GM21723 (cell line): ENCODE results near the gene OR9A2.

Experiments used
- ATAC-seq: cut with Tn5 transposase; IDR thresholded peaks from one replicate; pipeline ENCODE4 v1.9.1; 2021; ENCODE audit warnings: mild to moderate bottlenecking, moderate library complexity; ENCODE audit not compliant: unreplicated experiment

The OR9A2 gene

DNA sequence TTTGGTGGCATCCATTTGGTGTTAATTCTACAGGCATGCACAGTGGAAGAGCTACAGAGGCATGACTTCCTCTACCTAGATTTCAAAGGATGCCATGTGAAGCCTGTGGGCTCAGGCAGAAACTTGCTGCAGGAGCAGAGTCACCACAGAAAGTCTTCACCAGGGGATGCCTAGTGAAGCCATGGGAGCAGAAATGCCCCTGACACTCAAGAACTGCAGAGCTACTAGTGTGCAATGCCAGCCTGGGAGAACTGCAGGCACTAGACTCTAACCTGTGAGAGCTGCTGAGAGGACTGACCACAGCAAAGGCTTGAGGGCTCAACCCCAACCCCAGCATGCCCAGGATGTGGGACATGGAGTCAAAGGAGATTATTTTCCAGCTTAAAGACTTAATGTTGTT, 3.9 kb downstream of the OR9A2 start:
- no peak for ATAC-seq

DNA sequence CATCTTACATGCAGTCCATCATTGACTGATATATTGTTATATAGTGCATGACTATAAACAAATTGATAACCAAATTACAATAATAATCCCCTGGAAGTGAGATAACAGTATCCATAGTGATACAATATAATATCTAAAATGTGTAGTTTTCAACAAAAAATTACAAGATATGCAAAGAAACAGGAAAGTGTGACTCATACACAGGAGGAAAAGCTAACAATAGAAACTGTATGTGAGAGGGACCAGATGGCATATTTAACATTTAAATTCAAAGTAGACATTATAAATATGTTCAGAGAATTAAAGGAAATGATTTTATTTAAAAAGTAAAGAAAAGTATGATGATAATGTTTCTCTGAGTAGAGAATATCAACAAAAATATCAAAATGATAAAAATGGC, 8.0 kb downstream of the OR9A2 start:
- no peak for ATAC-seq

DNA sequence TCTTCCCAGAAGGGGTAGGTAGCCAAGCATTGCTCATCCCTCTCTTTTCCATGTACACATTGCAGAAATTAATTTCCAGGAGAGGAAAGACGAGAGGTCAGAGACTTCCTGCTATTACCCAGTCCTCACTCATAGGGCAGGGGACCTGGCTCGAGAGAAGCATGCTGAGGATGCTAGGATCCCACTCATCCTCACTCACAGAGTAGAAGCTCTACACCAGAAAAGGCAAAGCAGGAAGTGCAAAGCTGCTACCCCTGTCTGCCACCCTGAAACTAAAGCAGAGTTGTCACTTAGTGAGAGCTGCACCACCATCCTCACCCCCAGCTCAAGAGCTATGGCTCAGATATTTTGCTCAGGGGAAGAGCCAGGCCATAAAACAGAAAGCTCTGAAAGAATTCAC, 9.9 kb downstream of the OR9A2 start:
- no peak for ATAC-seq

DNA sequence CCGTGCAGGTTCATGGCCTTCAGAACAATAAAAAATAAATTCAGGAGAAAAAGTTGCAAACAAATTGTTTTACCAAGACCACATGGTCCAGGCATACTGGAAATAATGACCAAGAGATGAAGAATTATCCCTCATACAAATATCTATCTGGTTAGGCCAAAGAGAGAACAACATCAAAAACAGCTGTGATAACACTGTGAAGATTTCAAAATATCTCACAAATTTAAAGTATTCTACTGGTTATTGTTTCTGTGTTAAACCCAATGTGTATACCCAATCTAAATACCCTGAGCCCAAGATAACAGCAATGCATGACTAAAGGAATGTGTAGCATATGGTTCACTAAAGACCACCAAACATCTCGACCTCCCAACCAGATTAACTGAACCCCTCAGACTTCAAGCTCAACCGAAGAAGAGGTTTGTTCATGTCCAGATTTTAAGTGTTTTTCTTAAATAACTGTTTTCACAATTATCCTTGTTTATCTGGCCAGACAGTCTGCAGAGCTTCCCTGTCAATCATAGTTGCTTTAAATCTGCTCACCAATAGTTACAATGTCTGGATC, 10.9 kb downstream of the OR9A2 start:
- ATAC-seq: no peak

DNA sequence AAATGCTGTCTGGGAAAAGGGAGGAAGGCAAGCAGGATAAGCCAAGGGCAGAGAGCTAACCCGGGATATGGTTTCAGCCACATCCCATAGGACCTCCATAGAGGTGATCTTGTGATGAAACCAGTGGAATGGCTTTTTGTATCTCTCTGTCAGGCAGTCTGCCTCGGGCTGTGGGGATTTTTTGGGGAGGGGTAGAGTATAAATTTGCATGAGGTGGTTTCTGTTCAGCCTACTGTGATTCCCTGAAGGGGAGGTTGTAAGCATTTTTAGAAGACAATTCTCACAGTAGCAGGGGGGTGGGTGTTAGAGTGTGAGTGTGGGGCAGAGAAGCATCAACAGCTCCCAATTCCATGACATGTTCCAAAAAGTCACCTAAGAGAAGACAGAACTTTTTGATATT, 11.8 kb downstream of the OR9A2 start:
- ATAC-seq: peak; percentile 95

DNA sequence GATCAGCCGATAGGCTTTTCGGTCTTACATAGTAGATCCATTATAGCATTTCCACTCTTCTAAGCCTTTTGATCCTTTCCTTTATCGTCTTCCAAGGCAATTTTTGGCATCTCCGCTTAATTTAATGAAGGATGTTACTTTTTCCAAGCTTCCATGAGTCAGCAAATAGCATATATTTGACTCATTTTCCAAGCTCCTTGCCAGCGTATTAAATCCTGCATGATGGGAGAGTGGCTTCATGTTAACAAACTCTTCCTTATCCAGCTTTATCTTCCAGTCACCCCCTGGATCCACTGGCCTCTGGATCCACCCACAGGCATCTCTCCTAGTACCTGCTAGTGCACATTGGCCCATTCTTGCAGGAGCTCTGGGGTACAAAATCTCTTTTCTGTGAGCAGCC, 13.0 kb downstream of the OR9A2 start:
- no peak for ATAC-seq

DNA sequence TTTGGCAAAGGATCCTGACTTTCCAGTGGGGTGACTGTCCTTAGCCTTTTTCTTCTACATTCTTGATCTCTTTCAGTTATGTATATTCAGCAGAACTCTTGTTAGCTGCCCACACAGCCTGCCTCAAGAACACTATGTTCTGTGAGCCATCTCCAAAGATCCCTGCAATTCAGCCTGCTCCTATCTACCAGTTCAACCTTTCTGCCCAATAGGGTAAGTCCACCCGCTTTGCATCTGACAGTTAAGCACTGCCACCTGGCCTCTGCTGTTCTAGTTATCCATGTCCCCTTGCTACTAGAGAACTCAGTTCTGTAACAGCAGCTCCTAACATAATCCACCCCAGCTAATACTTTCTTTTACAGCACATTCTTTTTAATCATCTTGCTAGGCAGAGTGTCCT, 13.5 kb downstream of the OR9A2 start:
- no peak for ATAC-seq

DNA sequence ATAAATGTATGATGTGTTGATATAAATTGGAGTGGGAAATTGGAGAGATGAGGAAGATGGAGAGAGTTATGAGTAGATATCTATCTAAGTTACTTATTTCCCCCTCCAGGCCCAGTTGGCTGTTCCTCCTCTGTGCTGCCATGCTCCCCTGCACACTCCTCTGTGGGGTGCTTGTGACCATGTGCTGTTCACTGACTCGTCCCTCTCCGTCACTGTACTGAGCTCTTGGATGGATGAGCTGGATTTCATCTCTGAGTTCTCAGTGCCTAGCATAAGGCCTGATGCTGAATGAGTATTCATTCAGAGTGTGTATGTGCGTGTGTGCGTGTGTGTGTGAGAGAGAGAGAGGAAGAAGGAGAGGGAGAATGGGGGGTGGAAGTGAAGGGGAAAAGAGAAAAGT, 14.5 kb downstream of the OR9A2 start:
- ATAC-seq: no peak

DNA sequence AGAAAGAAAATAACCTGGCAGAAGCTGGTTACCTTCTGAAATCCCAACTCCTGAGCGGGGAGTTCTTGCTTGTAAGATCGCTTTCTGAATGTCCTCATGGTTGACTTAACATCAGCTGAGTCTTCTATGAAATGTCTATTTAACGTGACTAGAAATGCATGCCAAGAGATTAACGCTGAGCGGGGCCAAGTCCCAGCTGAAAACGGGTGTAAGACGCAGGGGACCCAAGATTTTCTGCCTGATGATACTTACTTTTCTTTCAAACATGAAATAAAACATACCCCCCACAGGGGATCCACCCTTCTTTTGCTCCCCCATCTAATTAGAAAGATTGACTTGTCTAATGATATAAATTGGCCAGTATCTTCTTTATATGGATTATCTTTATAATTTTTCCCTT, 14.9 kb downstream of the OR9A2 start:
- ATAC-seq: no peak

DNA sequence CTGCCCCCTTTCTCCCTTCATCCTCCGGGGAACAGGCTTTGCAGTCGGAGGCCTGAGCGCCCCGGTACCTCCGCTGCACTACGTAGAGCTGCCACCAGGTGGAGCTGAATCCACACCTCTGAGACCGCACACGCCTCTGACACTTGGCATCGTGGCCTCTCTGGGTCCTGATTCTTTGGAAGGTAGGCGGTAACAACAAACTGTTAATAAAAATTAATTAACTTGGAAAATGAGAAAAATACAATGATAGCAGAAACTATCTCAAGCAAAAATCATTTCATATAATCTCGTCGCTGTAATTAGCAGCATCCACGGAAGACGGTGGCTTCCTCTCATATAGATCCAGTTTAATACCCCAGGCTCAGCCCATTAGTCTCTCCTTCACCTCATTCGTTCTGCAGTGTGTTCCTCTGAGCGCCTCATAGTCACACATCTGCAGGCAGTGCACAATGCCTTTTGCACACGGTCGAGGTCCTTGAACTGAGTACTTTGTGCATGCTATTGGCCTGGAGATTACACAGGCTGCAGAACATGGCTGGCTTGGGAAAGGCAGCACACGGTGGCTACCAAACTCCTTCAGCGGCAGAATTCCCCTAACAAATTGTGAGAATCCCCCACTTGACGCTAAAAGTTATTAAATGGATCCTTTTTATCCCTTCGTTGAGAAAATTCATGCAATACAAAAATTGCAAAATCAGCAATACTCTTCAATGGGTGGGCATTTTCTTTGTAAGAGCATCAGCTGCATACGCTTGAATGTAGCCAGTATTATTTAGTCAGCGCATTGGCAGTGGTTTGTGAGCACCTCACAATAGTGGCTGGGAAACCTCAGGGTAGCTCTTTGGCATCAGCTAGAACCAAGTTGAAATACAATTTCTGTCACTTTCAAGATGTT, 18.7 kb downstream of the OR9A2 start:
- ATAC-seq: peak; percentile 88

DNA sequence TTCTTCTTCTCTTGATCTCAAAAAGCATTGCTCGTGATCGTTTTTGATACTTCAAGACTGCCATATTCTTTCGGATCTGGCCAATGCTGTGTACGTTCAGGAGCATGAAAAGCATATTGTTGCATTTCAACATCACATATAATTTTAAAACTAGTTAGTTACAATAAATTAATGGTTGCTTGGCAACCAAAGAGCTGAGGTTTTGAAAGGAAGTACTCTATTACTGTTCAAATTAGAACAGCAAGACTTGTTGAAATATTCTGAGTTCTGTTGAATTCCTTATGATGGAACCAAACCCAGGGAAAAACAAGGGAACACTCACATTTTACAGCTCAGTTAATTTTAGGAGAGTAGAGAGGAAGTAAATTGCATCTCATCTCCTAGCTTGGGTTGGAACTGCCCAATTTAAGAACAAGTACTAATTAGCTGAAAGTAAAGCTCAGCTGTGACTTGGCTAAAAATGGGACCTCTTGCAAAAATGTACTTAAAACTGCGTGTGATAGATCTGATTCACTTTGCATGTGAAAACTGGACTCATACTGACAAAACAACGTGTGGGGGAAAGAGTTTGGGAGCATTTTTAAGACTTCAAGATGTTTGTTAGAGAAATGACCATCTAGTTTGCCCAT, 21.2 kb downstream of the OR9A2 start:
- no peak for ATAC-seq

DNA sequence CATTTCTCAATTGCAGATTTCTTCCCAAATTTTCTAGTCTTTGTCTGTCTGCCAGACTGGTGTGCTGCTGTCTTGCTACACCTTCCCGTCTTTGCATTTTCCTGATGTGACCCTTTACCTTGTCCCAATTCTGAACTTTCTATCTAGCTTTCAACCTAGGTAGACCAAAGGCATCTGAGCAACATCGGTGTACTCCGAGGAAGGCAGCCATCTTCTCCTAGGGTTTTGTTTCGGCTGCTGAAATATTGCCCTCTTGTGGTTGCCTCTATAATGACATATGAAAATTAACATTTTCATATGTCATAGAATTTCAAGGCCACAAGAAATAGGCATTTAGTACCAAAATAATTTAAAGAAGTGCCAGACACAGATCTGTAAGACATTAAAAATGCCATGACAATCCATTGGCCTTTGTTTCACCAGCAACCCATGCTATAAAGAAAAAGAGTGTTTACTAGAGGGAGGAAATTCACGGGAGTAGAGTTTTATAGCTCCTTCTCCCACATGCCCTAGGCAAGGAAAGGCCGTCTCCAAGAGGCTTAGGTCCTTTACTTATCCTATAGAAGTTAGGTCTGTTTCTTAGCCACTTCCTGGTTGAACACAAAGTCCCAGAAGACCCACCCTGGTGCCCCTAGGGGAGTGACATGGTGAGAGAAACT, 23.4 kb downstream of the OR9A2 start:
- peak; percentile 60 for ATAC-seq

DNA sequence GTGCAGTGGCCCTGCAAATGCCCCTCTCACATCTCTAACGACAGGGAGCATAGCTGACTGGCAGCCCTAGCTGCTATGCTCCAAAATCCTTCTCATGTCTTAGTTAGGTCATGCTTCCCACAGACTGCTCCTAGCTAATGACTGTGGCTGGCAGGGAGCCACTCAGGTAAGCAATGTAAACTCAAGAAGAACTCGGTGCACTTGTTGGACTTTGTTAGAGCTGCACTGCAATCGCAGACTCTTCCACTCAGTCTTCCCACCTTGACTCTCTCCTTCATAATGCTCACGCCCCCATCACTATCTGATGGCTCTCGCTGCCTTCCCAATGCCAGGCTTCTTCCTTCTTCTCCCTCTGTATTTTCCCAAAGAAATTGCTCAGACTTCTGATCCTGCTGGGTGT, 24.0 kb downstream of the OR9A2 start:
- peak; percentile 4 for ATAC-seq

DNA sequence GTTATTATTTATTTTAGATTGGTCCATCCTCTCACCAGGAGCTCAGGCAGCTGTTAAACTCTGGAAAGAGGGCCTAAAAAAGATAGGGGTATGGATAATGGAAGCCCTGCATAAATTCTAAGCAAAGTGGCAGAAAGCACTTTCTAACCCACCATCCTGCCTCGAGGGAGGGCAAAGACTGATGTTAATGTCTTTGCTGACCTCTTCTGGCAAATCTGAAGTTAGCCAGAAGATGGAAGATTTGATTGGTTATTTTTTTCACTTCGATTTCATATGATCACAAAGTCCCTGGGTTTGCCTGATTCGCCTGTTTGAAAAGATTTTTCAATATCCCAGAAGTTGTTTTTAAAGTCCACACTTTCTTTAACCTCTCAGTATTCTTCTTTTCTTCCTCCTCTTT, 24.8 kb downstream of the OR9A2 start:
- no peak for ATAC-seq

DNA sequence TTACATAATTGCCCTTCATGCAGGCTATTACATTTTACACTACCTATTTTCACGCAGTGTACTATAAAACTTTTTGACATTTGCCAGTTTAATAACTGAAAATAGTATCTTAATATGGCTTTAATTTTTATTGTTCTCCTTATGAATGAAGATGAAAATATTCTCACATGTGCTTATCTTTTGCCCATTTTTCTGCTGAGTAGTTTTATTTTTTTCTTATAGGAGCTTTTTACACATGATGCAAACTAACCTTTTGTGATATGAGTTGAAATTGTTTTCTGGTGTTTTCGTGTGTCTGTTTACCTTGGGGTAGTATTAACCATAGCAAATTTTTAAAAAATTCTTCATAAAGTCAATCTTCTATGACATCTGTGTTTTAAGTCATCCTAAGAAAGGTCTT, 26.3 kb downstream of the OR9A2 start:
- ATAC-seq: no peak

DNA sequence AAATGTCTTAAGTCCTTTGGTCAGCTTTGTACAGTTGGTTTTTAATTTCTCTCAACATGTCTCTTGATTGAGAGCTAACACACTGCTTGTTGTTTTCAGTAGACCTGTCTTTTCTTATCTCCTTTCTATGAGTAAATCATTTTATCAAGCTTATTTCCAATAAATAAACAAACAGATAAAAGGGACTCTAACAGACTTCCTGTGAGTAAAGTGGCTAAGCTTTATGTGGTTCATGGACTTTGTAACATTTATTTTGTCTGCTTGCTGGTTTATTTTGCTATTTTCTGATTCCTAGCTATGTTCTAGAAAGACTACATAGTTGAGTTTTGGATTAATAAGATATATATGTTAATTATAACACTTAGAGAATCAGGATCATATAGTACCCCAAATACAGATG, 27.1 kb downstream of the OR9A2 start:
- ATAC-seq: no peak

DNA sequence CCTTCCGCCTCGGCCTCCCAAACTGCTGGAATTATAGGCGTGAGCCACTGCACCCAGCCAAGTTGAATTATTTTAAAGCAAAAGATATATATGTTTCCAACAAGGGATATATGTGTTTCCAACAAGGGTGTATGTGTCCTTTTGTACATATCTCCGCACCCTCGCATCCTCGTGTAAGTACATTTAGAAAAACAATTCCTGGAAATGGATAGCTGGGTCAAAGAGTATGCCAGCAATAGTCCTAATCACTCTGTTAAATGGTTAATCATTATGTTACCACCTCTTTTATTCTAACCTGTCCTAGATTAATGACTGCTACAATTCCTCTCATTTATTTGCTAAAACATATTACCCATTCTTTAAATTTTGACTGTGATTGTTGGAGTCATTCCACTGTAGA, 28.0 kb downstream of the OR9A2 start:
- no peak for ATAC-seq

DNA sequence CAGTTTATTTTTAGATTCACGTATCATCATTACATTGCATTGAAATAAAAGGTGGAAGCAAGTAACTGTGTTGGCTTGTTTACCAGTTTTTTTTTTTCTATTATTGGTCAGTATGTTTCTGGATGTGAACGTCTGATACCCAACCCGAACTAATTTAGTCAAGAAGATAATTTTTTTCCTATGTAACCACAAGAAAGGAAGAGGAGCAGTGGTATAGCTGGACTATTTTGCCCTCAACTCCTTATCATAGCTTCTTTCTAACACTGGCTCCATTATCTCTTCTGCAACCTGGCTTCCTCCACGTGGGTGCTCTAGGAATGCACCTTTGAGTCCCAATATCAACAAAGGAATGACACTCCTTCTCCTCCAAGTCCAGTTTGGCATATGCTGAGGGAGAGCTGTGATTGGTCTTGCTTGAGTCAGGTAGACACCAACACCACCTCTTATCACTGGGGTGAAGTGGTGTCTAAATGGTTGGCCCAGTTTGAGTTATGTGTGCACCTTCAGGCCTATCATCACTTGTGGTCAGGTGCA, 29.4 kb downstream of the OR9A2 start:
- no peak for ATAC-seq

DNA sequence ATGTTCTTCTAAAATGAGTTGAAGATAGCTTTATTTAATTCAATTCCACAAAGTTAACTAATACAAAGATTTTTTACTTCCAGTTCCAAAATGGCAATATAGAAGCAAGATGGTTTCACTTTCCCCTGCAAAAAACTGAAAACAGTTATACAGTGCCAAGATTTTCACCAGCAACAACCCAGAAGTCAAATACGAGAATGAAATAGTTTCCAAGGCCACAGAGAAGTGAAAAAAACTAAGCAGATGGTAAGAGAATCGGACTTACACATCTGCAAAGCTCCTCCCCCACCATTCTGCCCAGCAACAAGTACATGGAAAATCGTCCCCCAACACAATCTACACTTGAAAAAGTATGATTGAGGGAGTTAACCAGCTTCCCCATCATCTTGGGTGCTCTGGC, 34.5 kb downstream of the OR9A2 start:
- no peak for ATAC-seq

DNA sequence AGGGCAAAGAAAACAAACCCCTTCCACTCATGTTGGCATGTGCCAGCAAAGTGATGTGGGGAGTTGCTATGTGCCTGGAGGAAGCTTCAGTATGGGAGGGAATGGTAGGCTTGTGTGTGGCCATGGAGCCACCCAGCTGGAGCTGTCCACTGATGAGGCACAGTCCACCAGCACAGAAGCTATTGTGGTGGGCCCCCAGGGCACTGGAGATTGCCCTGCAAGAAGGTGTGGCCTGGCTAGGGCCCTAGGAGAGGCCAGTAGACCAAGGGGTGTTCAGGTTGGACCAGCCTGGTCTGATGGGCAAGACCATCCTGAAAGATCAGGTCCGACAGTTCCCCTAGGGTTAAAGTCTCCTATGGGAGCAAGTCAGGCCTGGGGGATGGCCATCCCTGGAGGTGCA, 42.6 kb downstream of the OR9A2 start:
- ATAC-seq: no peak

DNA sequence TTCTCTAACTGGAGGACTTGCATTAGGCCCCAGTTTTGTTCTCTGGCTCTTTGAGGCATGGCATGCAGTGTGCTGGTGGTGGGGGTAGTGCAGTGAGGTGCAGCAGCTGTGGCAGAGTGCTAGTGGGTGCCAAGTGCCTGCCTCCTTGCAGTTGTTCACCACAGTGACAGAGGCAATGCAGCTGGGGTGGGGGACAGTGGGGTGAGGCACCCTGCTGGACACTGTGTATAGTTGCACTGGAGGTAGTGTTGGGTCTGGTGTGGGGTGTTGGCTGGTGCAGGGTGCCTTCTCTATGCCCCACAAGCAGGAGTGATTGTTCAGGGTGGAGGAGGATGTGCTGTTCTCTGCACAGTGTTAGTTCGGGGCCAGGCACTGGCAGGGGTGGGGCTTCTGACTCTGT, 43.1 kb downstream of the OR9A2 start:
- no peak for ATAC-seq
